HG03103 (cell line): ENCODE measurements around the gene C19orf47.
"Not testable (repeated sequence)": the region's sequence is repeated elsewhere in the genome, so short reads cannot be mapped to it uniquely, and the experiment has no call there.

Experiments
- ATAC-seq: cut with Tn5 transposase; IDR thresholded peaks from one replicate; pipeline ENCODE4 v1.9.1; 2021; ENCODE audit warnings: low read depth; ENCODE audit not compliant: unreplicated experiment

The C19orf47 gene

GRCh38 chr19:40377876-40378385 lies 29.7 kb upstream of the C19orf47 start:
- ATAC-seq: no peak

GRCh38 chr19:40376286-40376862 lies 28.2 kb upstream of the C19orf47 start:
- ATAC-seq: no peak

- no peak for ATAC-seq
These were observed 25.9 kb upstream of the C19orf47 start for GRCh38 chr19:40374084-40374483.

- no peak for ATAC-seq
These were observed 23.6 kb upstream of the C19orf47 start for GRCh38 chr19:40371802-40372122.

- no peak for ATAC-seq
These were observed 23.0 kb upstream of the C19orf47 start for GRCh38 chr19:40370997-40371801.

- ATAC-seq: not testable (repeated sequence)
These were observed 22.1 kb upstream of the C19orf47 start for GRCh38 chr19:40370253-40370652.

- no peak for ATAC-seq
These were observed 21.6 kb upstream of the C19orf47 start for GRCh38 chr19:40369797-40370196.

- ATAC-seq: no peak
These were observed 19.6 kb upstream of the C19orf47 start for GRCh38 chr19:40367577-40368434.

- ATAC-seq: no peak
These were observed 18.7 kb upstream of the C19orf47 start for GRCh38 chr19:40366697-40367561.

GRCh38 chr19:40365613-40366401 lies 17.6 kb upstream of the C19orf47 start:
- ATAC-seq: no peak

GRCh38 chr19:40365010-40365409 lies 16.8 kb upstream of the C19orf47 start:
- no peak for ATAC-seq

GRCh38 chr19:40363069-40363468 lies 14.9 kb upstream of the C19orf47 start:
- ATAC-seq: no peak

GRCh38 chr19:40362160-40362559 lies 14.0 kb upstream of the C19orf47 start:
- ATAC-seq: no peak

- ATAC-seq: no peak
These were observed 12.6 kb upstream of the C19orf47 start for GRCh38 chr19:40360708-40361241.

GRCh38 chr19:40360020-40360707 lies 12.0 kb upstream of the C19orf47 start:
- ATAC-seq: no peak

- ATAC-seq: no peak
These were observed 10.6 kb upstream of the C19orf47 start for GRCh38 chr19:40358773-40359172.

- ATAC-seq: no peak
These were observed 9.4 kb upstream of the C19orf47 start for GRCh38 chr19:40357640-40358039.

GRCh38 chr19:40356681-40357595 lies 8.7 kb upstream of the C19orf47 start:
- ATAC-seq: no peak
